GM18520 (cell line): ENCODE measurements around the gene MACROD1.
"Not testable (repeated sequence)": the region's sequence is repeated elsewhere in the genome, so short reads cannot be mapped to it uniquely, and the experiment has no call there.

ENCODE experiments used
- ATAC-seq: cut with Tn5 transposase; IDR thresholded peaks from one replicate; pipeline ENCODE4 v1.9.1; 2021; ENCODE audit not compliant: unreplicated experiment

Gene MACROD1

GRCh38 chr11:64000740-64001483 lies 165.0 kb downstream of the MACROD1 start:
- ATAC-seq: no peak

- no peak for ATAC-seq
Measured at GRCh38 chr11:64000026-64000739, 165.7 kb downstream of the MACROD1 start.

DNA sequence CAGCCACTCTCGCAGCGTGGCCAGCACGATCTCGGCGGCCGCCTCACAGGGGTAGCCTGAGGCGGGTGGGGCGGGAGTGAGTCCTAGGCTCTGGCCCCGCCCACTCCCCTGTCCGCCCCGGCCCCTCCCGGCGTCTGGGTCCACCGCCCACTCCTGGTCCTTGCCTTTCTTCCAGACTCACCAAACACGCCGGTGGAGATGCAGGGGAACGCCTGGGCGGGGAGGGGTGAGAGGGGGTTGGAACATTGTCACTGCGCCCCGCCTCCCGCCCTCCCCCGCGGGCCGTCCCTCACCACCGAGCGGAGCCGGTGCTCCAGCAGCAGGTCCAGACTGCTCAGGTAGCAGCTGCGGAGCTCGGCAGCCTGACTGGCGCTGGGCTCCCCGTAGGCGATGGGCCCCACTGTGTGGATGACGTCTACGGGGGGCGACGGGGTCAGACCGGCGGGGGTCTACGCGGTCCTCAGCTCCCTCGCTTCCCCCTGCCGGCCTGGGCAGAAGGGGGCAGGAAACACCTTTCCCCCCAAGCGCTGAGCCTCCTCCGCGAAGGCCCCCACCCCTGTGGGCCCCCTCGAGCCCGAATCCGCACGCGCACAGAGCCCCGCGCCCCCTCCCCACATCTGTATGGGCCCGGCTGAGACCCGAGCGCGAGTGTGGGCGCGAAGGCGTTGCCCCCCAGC lies 166.4 kb downstream of the MACROD1 start:
- no peak for ATAC-seq

DNA sequence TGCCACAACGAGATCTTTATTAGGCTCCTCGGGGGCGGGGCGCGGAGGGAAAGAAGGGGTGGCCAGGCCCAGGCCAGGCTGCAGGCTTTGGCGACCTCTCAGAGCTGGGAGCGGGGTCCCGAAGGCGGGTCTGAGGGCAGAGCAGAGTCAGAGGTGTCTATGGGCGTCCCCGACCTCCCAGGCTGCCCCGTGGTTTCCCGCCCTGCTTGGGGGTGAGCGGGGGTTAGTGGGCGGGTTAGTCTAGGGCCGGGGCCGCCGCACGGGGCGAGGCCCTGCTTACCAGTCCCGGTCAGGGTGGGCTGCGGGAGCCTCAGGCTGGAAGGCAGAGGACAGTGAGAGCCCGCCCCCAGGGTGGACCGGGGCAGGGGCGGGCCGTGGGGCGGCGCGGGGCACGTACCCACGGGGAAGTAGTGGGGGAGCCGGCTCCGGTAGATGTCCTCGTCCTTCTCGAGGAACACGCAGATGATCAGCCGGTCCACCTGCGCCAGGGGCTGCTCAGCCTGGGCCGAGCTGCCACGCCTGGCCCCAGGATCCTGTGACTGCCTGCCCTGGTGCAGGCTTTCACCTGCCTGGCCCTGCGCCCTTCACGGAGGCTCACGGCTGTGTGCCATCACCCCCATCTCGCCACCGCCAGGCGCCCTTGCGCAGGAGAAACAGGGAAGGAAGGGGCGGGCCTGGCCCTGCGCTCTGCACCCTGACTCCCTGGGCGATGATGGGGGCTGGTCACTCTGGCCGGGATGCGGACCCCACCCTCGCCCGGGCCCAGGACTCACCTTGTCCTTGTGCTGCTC lies 167.2 kb downstream of the MACROD1 start:
- ATAC-seq: no peak

- ATAC-seq: no peak
Measured at GRCh38 chr11:63997801-63998337, 168.0 kb downstream of the MACROD1 start.

- no peak for ATAC-seq
Measured at GRCh38 chr11:63997104-63997700, 168.7 kb downstream of the MACROD1 start.

DNA sequence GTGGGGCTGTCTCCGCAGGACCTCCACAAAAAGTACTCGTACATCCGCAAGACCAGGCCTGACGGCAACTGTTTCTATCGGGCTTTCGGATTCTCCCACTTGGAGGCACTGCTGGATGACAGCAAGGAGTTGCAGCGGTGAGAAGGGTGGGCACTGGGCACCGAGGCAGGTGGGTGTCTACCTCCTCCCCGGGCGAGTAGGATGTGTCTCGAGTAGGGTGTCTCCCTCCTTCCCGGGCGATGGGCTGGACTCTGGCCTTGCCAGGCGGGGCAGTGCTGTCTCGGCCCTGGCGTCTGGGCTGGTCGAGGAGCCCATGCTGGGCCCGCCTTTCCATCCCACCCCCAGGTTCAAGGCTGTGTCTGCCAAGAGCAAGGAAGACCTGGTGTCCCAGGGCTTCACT lies 169.4 kb downstream of the MACROD1 start:
- ATAC-seq: no peak

- no peak for ATAC-seq
Measured at GRCh38 chr11:63993993-63994392, 171.9 kb downstream of the MACROD1 start.

GRCh38 chr11:63993100-63993499 lies 172.8 kb downstream of the MACROD1 start:
- no peak for ATAC-seq

DNA sequence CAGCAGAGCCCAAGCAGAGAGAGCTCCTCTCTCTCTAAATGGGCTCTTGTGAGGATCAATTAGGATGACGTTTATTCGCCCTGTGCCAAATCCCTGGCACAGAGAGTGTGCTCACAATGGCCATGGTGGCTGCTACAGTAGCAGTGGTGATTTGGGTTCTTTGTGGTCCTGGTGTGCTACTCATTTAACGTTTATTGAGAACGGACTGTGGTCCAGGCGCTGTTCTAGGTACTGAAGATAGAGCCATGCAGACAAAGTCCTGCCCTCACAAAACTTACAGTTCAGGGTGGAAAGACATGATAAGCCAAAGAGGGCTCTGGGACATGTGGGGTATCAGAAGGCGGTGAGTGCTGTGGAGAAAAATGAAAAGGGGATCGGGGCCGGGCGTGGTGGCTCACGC lies 174.4 kb downstream of the MACROD1 start:
- ATAC-seq: no peak

DNA sequence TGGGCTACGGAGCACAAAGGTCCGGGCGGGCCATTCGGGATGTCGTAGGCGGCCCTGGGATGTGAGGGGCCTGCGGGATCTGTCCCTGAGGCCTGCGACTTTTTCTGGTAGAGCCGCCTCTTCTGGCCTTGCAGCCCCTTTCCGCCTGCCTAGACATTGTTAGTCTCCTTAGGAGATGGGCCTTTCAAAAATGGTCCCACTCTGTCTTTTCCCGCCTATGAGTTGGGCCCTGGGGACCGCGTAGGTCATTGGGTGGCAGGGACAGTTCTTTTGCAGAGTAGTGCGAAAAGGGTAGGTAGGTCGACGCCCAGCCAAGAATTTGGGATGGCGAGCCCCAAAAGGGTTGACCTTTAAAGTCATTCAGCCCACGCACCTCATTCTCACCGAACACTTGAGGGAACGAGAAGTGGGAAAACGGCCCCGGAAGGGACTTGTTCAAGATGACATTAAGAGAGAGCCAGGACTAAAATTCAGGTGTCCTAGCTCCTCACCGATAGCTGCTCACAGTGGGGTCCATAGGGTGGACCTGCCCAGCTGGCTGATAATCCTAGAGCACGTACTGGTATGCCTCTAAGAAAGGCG lies 178.9 kb downstream of the MACROD1 start:
- ATAC-seq: no peak

GRCh38 chr11:63986156-63986931 lies 179.6 kb downstream of the MACROD1 start, which contains the start of gene OTUB1:
OTUB1 (plus strand) TSS chr11:63986438; CDS start chr11:63986457, 19 bp downstream.
- ATAC-seq: peak; percentile 74

DNA sequence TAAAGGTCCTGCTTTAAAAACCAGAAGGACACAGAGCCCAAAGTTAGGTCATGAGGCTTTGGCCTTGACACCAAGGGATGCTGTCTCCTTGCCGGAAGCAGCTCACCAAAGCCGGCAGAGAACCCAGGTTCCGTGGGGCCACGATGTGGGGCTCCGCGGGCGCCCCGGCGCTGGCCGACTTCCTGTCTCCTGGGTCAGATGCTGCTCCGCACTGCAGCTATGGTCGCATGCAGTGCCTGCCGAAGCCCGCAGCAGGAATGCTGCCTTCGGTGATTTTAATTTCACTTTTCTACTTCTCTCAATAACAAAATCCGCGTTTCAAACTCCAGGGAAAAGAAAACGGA lies 180.1 kb downstream of the MACROD1 start:
- ATAC-seq: peak; percentile 15

DNA sequence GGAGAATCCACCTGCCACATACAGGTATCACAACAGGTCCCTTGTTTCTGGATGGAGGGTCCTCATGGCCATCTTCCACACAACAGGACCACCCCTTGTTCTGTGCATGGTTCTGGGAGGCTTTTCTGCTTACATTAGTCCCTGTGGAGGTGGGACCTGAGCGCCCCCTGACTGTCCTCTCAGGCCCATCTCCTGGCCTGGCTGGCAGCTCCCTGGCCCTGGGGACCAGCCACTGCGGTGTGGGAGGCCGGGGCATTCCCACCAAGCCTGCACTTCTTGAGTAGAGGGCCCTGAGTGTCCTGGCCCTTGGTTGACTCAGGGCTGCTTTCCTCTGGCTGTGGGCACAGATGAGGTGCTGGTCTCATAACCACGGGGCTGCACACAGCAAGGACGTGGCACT lies 186.5 kb downstream of the MACROD1 start:
- no peak for ATAC-seq

- ATAC-seq: no peak
Measured at GRCh38 chr11:63978551-63979239, 187.2 kb downstream of the MACROD1 start.

DNA sequence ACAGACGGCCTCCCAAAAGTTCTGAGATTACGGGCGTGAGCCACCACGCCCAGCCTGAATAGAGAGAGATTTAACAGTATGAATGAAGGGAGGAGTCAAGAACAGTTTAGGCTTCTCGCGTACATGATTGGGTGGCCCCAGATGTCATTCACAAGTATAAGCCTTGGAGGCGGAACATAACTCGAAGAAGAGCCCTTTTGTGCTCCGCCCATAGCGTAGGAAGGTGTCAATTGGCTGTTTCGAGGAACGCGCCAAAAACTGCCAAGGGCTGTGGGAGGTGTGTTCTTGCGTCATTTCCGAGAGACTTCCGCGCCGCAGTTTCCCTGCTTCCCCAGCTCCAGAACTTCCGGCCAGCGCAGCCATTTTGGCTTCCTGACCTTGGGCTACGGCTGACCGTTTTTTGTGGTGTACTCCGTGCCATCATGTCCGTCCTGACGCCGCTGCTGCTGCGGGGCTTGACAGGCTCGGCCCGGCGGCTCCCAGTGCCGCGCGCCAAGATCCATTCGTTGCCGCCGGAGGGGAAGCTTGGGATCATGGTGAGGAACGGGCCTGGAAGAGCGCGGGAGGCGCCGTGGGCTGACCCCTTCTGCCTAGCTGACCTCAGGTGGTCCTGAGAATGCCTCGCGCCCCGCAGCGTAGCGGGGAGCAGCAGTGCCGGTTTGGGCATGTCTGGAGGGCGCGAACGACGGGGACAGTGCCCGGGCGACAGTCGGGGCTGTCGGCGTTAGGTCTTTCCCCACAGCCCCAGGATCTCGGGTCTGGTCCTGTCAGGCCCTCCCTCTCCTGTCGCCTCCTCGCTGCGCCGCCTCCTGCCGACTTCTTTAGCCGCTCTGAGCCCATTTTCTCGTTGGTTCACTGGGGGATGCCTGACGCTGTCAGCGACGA lies 191.4 kb downstream of the MACROD1 start, which contains the start of gene COX8A:
COX8A (plus strand) TSS at position 362 of the 885 bp plus-strand sequence; CDS start at position 423, 61 bp downstream.
- peak; percentile 96 for ATAC-seq

GRCh38 chr11:63973912-63974258 lies 192.0 kb downstream of the MACROD1 start:
- ATAC-seq: not testable (repeated sequence)

GRCh38 chr11:63970902-63971301 lies 195.0 kb downstream of the MACROD1 start:
- ATAC-seq: no peak
